Endodermal cell (in vitro differentiated cells): ENCODE results near the gene RAB6A. TPM values are rescaled to one million over a fixed set of nuclear protein-coding genes. Genes with fewer than 3 reads are reported as not detected.

Experiments used
- DNase-seq: peaks from one replicate; pipeline ENCODE4 v3.0.0-alpha.2; 2017
- H3K27ac ChIP-seq: 2 replicates; pipeline ENCODE4 v1.5.1; 2013; ENCODE audit warnings: mild to moderate bottlenecking, low read depth, low read length, moderate library complexity
- H3K27me3 ChIP-seq: 2 replicates; pipeline ENCODE4 v1.6.1; 2013; ENCODE audit warnings: mild to moderate bottlenecking, low read length, moderate library complexity; ENCODE audit not compliant: insufficient read depth, control insufficient read depth, poor library complexity, severe bottlenecking
- H3K36me3 ChIP-seq: 2 replicates; pipeline ENCODE4 v1.7.0; 2013; ENCODE audit warnings: mild to moderate bottlenecking, low read length, moderate library complexity; ENCODE audit not compliant: control insufficient read depth, insufficient read depth
- H3K4me1 ChIP-seq: one replicate; pipeline ENCODE4 v1.7.0; 2013; ENCODE audit warnings: low read length; ENCODE audit not compliant: control insufficient read depth, insufficient read depth
- H3K4me3 ChIP-seq: 2 replicates; pipeline ENCODE4 v1.5.1; 2013; ENCODE audit warnings: mild to moderate bottlenecking, low read length, moderate library complexity
- H3K9ac ChIP-seq: 2 replicates; pipeline ENCODE4 v1.6.1; 2013; ENCODE audit warnings: mild to moderate bottlenecking, low read length, moderate library complexity; ENCODE audit not compliant: poor library complexity, severe bottlenecking; ENCODE audit errors: extremely low read depth
- H3K9me3 ChIP-seq: 2 replicates; pipeline ENCODE4 v1.6.1; 2013; ENCODE audit warnings: mild to moderate bottlenecking, low read length, moderate library complexity; ENCODE audit not compliant: control insufficient read depth
- H3K27ac Mint-ChIP-seq: 2 replicates; pipeline ENCODE4 v1.8.0; 2020; ENCODE audit warnings: mixed read lengths
- H3K27me3 Mint-ChIP-seq: 2 replicates; pipeline ENCODE4 v1.8.0; 2021; ENCODE audit warnings: mild to moderate bottlenecking, mixed read lengths; ENCODE audit not compliant: insufficient read depth
- H3K36me3 Mint-ChIP-seq: 2 replicates; pipeline ENCODE4 v1.8.0; 2020; ENCODE audit warnings: low read depth, mixed read lengths
- H3K4me1 Mint-ChIP-seq: 2 replicates; pipeline ENCODE4 v1.8.0; 2020; ENCODE audit warnings: mixed read lengths
- H3K4me3 Mint-ChIP-seq: 2 replicates; pipeline ENCODE4 v1.8.0; 2020; ENCODE audit warnings: mild to moderate bottlenecking, moderate library complexity, mixed read lengths
- H3K9me3 Mint-ChIP-seq: 2 replicates; pipeline ENCODE4 v1.8.0; 2020; ENCODE audit warnings: mild to moderate bottlenecking, mixed read lengths
- CTCF ChIP-seq: fragments of 200-600 bp; sonication (generic); conservative IDR thresholded peaks from 2 replicates; pipeline ENCODE4 v1.5.0; 2021; ENCODE audit warnings: antibody characterized with exemption, mild to moderate bottlenecking
- WGBS, 2 experiments: methylation state at CpG; one replicate each; pipeline versions ENCODE4 v1.1.5 to v1.1.7; 2013; ENCODE audit warnings: missing lambda C conversion rate in 2 of 2, mixed read lengths in 1 of 2; ENCODE audit not compliant: insufficient coverage in 1 of 2, insufficient read length in 1 of 2; 5-methylcytosine and 5-hydroxymethylcytosine counted together
- total RNA-seq, 2 donors: library from RNA; stranded (reverse); fragmentation: NEBNext Ultra II Directional in 1 of 2; extraction: Animal tissue kit (Norgen Biotek cat#: 25700) in 1 of 2; gene quantifications; 2 replicates in 1 of 2; 3 replicates in 1 of 2; pipeline ENCODE4 v1.2.1, GENCODE V29; 2021

The RAB6A gene
- total RNA-seq, 2 donors from 2014 or later: 77.9 to 79.5 TPM

- Mint-ChIP-seq H3K36me3 (peaks cover 26% of the 10 kb centered on the region), H3K9me3 (no peaks in the 10 kb centered on the region), H3K4me1 (peaks cover 40% of the 10 kb centered on the region), H3K27me3 (peaks cover 41% of the 10 kb centered on the region), H3K27ac (no peak overlapping the region), H3K4me3 (no peak overlapping the region)
- H3K27me3 ChIP-seq: no peaks in the 10 kb centered on the region
- no peak for TF ChIP-seq CTCF
- no peak overlapping the region for H3K4me3 ChIP-seq
- no peaks in the 10 kb centered on the region for H3K9me3 ChIP-seq
- H3K9ac ChIP-seq: no peak overlapping the region
- H3K4me1 ChIP-seq: peaks cover 24% of the 10 kb centered on the region
- WGBS, 2 experiments: 91% methylated on average over 5 of the region's 5 CpGs; no CpG with 5 or more reads in 1 of the 2 experiments
- peaks cover 6% of the 10 kb centered on the region for H3K36me3 ChIP-seq
- no peak overlapping the region for H3K27ac ChIP-seq
- no peak for DNase-seq
Observed at GRCh38 chr11:73651252-73651651, 109.6 kb downstream of the RAB6A start.

GRCh38 chr11:73650400-73650799 lies 110.5 kb downstream of the RAB6A start:
- H3K27me3 Mint-ChIP-seq: peaks cover 47% of the 10 kb centered on the region
- Histone ChIP-seq H3K9me3 (no peaks in the 10 kb centered on the region), H3K36me3 (peaks cover 6% of the 10 kb centered on the region), H3K27me3 (no peaks in the 10 kb centered on the region), H3K27ac (no peak overlapping the region), H3K4me1 (peaks cover 25% of the 10 kb centered on the region), H3K4me3 (no peak overlapping the region), H3K9ac (no peak overlapping the region)
- 94 to 96% methylated on average over 10 to 14 of the region's 14 CpGs for WGBS, 2 experiments
- DNase-seq: no peak
- H3K36me3 Mint-ChIP-seq: peaks cover 20% of the 10 kb centered on the region
- no peak for TF ChIP-seq CTCF
- H3K27ac Mint-ChIP-seq: no peak overlapping the region
- peaks cover 45% of the 10 kb centered on the region for H3K4me1 Mint-ChIP-seq
- H3K9me3 Mint-ChIP-seq: no peaks in the 10 kb centered on the region
- H3K4me3 Mint-ChIP-seq: no peak overlapping the region

GRCh38 chr11:73649206-73649605 lies 111.7 kb downstream of the RAB6A start:
- H3K4me1 ChIP-seq: peaks cover 31% of the 10 kb centered on the region
- peaks cover 20% of the 10 kb centered on the region for H3K36me3 Mint-ChIP-seq
- H3K27me3 Mint-ChIP-seq: peaks cover 52% of the 10 kb centered on the region
- TF ChIP-seq CTCF: no peak
- no peak for DNase-seq
- WGBS, 2 experiments: 82 to 89% methylated on average over 8 to 9 of the region's 9 CpGs
- no peak overlapping the region for H3K27ac ChIP-seq
- no peak overlapping the region for H3K4me3 Mint-ChIP-seq
- H3K4me1 Mint-ChIP-seq: peaks cover 50% of the 10 kb centered on the region
- H3K9me3 Mint-ChIP-seq: no peaks in the 10 kb centered on the region
- H3K27me3 ChIP-seq: no peaks in the 10 kb centered on the region
- no peaks in the 10 kb centered on the region for H3K9me3 ChIP-seq
- no peak overlapping the region for H3K9ac ChIP-seq
- H3K27ac Mint-ChIP-seq: no peak overlapping the region
- H3K4me3 ChIP-seq: no peak overlapping the region
- peaks cover 6% of the 10 kb centered on the region for H3K36me3 ChIP-seq
